ENCODE measurements around the gene MINDY4. TPM values are rescaled to one million over a fixed set of nuclear protein-coding genes. Genes with fewer than 3 reads are reported as not detected.

Gene MINDY4
- total and polyA plus RNA-seq, 10 of the 15 experiments (the other 5 are each of a cell fraction or from before 2014, with no cell fraction given) = 0.10 to 0.90 (median 0.40) TPM

GRCh38 chr7:30915005-30915601 lies 143.9 kb downstream of the MINDY4 start (continued):
- TF ChIP-seq CEBPZ (IDR thresholded peaks at IDR 0.05; ENCODE audit: low read depth, low read length) (no peak), STAT3 (IDR thresholded peaks at IDR 0.05; ENCODE audit: low read depth, low read length) (no peak), ETV6 (conservative IDR thresholded peaks at IDR 0.05 in 1 of 2, IDR thresholded peaks at IDR 0.05 in 1 of 2; ENCODE audit: borderline replicate concordance in 1 of 2, low read depth in 1 of 2) (no peak), REST (IDR thresholded peaks at IDR 0.05; ENCODE audit: low read depth, low read length) (no peak), NFXL1 (IDR thresholded peaks at IDR 0.05; ENCODE audit: borderline replicate concordance) (no peak), JUND (IDR thresholded peaks at IDR 0.05; ENCODE audit: low read depth, low read length) (no peak)
